Measurements from ENCODE around the gene SLC26A11.

DNA sequence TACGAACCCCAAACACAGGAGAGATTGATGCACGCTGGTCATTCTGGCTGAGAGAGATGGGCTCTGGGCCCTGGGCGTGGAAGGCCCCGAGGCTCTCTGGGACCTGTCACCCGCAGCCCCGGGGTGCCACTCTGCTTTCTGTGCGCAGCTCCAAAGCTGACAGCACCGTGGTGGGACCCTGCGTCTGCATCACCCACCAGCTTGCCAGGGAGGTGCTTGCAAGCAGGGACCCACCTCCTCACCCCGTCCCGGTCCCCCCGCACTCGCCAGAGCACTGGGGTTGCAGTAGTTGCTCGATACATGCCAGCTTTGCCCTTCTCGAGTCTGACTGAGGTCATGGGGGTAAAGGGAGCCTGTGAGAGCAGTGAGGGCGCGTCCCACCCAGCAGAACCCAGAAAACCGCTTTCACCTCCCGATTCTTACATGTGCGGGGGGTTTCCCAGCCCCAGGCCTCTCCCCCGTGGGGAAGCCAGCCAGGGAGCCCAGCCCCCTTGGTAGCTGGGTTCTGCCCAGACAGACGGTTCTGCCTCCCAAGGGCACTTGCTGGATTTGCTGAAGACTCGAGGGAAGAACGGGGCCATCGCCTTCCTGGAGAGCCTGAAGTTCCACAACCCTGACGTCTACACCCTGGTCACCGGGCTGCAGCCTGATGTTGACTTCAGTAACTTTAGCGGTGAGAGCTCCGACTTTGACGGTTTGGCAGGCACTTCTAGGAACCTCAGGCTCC is 37.9 kb upstream of the SLC26A11 start:
- no peak for TF ChIP-seq POLR2A (IDR thresholded peaks at IDR 0.05; ENCODE audit: extremely low read depth, insufficient read length)
- TF ChIP-seq, protein P1, sequence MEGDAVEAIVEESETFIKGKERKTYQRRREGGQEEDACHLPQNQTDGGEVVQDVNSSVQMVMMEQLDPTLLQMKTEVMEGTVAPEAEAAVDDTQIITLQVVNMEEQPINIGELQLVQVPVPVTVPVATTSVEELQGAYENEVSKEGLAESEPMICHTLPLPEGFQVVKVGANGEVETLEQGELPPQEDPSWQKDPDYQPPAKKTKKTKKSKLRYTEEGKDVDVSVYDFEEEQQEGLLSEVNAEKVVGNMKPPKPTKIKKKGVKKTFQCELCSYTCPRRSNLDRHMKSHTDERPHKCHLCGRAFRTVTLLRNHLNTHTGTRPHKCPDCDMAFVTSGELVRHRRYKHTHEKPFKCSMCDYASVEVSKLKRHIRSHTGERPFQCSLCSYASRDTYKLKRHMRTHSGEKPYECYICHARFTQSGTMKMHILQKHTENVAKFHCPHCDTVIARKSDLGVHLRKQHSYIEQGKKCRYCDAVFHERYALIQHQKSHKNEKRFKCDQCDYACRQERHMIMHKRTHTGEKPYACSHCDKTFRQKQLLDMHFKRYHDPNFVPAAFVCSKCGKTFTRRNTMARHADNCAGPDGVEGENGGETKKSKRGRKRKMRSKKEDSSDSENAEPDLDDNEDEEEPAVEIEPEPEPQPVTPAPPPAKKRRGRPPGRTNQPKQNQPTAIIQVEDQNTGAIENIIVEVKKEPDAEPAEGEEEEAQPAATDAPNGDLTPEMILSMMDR (IDR thresholded peaks at IDR 0.05; ENCODE audit: low read depth, low read length): no peak
- TF ChIP-seq, protein P2, sequence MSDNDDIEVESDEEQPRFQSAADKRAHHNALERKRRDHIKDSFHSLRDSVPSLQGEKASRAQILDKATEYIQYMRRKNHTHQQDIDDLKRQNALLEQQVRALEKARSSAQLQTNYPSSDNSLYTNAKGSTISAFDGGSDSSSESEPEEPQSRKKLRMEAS (IDR thresholded peaks at IDR 0.05; ENCODE audit: low read depth, low read length): no peak
